Naive B cell (primary cell): ENCODE data around the gene OGDH. TPM values are rescaled to one million over a fixed set of nuclear protein-coding genes. Genes with fewer than 3 reads are reported as not detected.
"Not testable (repeated sequence)": the region's sequence is repeated elsewhere in the genome, so short reads cannot be mapped to it uniquely, and the experiment has no call there.

Experiments used
- ATAC-seq, 2 donors: fragments of 150-1000 bp; cut with Tn5 transposase; 2 replicates each; pipeline ENCODE4 v1.10.0; 2021; ENCODE audit warnings: low read depth in 2 of 2, mild to moderate bottlenecking in 2 of 2, moderate library complexity in 2 of 2
- DNase-seq: peaks from one replicate; pipeline ENCODE4 v3.0.0; 2022
- H3K27ac Mint-ChIP-seq, 6 donors: one replicate each; pipeline ENCODE4 v1.8.0; 2020 to 2022; ENCODE audit warnings: mild to moderate bottlenecking in 6 of 6, mixed read lengths in 6 of 6, moderate library complexity in 5 of 6, inconsistent platforms in 2 of 6
- H3K27me3 Mint-ChIP-seq, 3 donors: one replicate each; pipeline ENCODE4 v1.8.0; 2021 to 2022; ENCODE audit warnings: mixed read lengths in 3 of 3, mild to moderate bottlenecking in 1 of 3
- H3K36me3 Mint-ChIP-seq, 2 donors: one replicate each; pipeline ENCODE4 v1.8.0; 2020 to 2022; ENCODE audit warnings: mixed read lengths in 2 of 2, inconsistent platforms in 1 of 2, mild to moderate bottlenecking in 1 of 2
- H3K4me1 Mint-ChIP-seq, 3 donors: one replicate each; pipeline ENCODE4 v1.8.0; 2020 to 2022; ENCODE audit warnings: mixed read lengths in 3 of 3, inconsistent platforms in 1 of 3, mild to moderate bottlenecking in 1 of 3, moderate library complexity in 1 of 3
- H3K4me3 Mint-ChIP-seq, 8 donors: one replicate each; pipeline ENCODE4 v1.8.0; 2020 to 2022; ENCODE audit warnings: mild to moderate bottlenecking in 8 of 8, mixed read lengths in 8 of 8, moderate library complexity in 8 of 8, inconsistent platforms in 2 of 8
- H3K9me3 Mint-ChIP-seq, 7 donors: one replicate each; pipeline ENCODE4 v1.8.0; 2020 to 2022; ENCODE audit warnings: mixed read lengths in 7 of 7, mild to moderate bottlenecking in 5 of 7, inconsistent platforms in 2 of 7, moderate library complexity in 1 of 7
- polyA plus RNA-seq, 6 donors: library from polyadenylated mRNA; unstranded; fragments of 300-500 nt; fragmentation: Illumina TruSeq; gene quantifications; one replicate each; pipeline ENCODE4 v1.2.3, GENCODE V29; 2021; ENCODE audit warnings: low read depth in 6 of 6

OGDH gene
- polyA plus RNA-seq, 6 donors from 2014 or later: 9.5 to 21.6 (median 20.1) TPM

GRCh38 chr7:44724276-44724675 is 117.8 kb downstream of the OGDH start:
- no peak for DNase-seq
- Mint-ChIP-seq H3K9me3 (peaks cover 0 to 18% (median 11%) of the 10 kb centered on the region in 7 donors), H3K36me3 (no peaks in the 10 kb centered on the region)

DNA sequence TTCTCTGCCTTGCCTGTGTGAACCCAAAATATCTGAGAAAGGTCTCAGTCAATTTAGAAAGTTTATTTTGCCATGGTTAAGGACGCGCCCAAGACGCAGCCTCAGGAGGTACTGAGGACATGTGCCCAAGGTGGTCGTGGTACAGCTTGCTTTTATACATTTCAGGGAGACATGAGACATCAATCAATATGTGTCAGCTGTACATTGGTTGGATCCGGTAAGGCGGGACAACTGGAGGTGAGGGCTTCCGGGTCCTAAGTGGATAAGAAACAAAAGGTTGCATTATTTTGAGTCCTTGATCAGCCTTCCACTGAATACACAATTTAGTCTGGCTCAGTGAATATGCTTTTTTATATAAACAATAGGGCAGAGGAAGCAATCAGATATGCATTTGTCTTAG is 119.8 kb downstream of the OGDH start:
- H3K9me3 Mint-ChIP-seq, H3K27ac Mint-ChIP-seq, ATAC-seq, DNase-seq, H3K36me3 Mint-ChIP-seq, H3K4me3 Mint-ChIP-seq, H3K4me1 Mint-ChIP-seq: not testable (repeated sequence)
- H3K27me3 Mint-ChIP-seq: peaks cover 4 to 18% (median 6%) of the 10 kb centered on the region in 3 donors

More at GRCh38 chr7:44724276-44724675, 117.8 kb downstream of the OGDH start:
- Mint-ChIP-seq H3K4me3 (no peak overlapping the region), H3K4me1 (peaks cover 0 to 5% (median 3%) of the 10 kb centered on the region in 3 donors), H3K27me3 (peaks cover 0 to 15% (median 4%) of the 10 kb centered on the region in 3 donors), H3K27ac (no peak overlapping the region)
- no peak for ATAC-seq

DNA sequence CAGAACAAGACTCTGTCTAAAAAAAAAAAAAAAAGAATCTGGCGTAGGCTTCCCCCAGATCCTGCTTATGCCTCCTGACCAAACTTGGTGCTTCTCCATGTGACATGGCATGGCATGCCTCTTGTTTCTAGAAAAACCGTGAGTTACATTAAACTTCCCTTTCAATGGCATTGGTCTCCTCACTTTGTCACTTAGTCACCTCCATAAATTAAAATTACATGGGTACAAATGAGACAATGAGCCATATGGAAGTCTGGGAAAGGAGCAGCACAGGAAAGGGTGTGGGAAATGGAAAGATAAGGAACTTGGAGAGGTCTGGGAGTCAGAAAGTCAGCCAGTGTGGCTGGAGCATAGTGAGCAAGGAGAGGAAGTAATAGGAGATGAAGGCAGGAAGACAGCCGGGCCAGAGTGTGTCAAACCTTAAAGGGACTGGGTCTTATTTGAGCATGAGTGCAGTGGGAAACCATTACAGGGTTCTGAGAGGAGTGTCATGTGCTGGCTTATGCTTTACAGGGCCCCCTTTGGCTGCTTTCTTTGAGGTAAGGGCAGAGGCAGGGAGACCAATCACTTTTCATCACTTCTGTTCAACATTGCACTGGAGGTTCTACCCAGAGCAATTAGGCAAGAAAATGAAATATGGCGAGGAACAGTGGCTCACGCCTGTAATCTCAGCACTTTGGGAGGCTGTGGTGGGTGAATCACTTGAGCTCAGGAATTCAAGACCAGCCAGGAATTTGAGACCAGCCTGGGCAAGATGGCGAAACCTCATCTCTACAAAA is 120.9 kb downstream of the OGDH start:
- no peak overlapping the region for H3K27ac Mint-ChIP-seq
- H3K36me3 Mint-ChIP-seq: no peaks in the 10 kb centered on the region
- peaks cover 0 to 5% (median 3%) of the 10 kb centered on the region in 3 donors for H3K4me1 Mint-ChIP-seq
- no peak for DNase-seq
- H3K9me3 Mint-ChIP-seq: no peaks in the 10 kb centered on the region
- H3K27me3 Mint-ChIP-seq: peaks cover 4 to 18% (median 6%) of the 10 kb centered on the region in 3 donors
- no peak for ATAC-seq
- peak overlapping the region in 1 of 8 donors; percentile 49 for H3K4me3 Mint-ChIP-seq

DNA sequence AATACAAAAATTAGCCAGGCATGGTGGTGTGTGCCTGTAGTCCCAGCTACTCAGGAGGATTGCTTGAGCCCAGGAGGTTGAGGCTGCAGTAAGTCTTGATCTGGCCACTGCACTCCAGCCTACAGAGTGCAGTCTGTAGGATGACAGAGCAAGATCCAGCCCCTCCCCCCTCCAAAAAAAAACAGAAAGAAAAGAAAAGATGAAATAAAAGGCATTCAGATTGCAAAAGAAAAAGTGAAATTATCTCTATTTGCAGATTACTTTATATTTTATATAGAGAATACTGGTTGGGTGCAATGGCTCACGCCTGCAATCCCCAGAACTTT is 121.5 kb downstream of the OGDH start:
- no peaks in the 10 kb centered on the region for H3K36me3 Mint-ChIP-seq
- peaks cover 0 to 5% (median 3%) of the 10 kb centered on the region in 3 donors for H3K4me1 Mint-ChIP-seq
- DNase-seq: no peak
- H3K4me3 Mint-ChIP-seq: no peak overlapping the region
- H3K9me3 Mint-ChIP-seq: no peaks in the 10 kb centered on the region
- ATAC-seq: no peak
- no peak overlapping the region for H3K27ac Mint-ChIP-seq
- peaks cover 4 to 18% (median 6%) of the 10 kb centered on the region in 3 donors for H3K27me3 Mint-ChIP-seq

GRCh38 chr7:44729949-44730590 is 123.6 kb downstream of the OGDH start:
- Mint-ChIP-seq H3K27ac (no peak overlapping the region), H3K4me3 (no peak overlapping the region), H3K27me3 (peaks cover 4 to 18% (median 6%) of the 10 kb centered on the region in 3 donors), H3K4me1 (peaks cover 0 to 5% (median 3%) of the 10 kb centered on the region in 3 donors), H3K36me3 (no peaks in the 10 kb centered on the region), H3K9me3 (no peaks in the 10 kb centered on the region)
- DNase-seq (no peak), ATAC-seq (no peak)

- not testable (repeated sequence) for H3K4me3 Mint-ChIP-seq, H3K4me1 Mint-ChIP-seq, ATAC-seq, DNase-seq, H3K36me3 Mint-ChIP-seq, H3K27ac Mint-ChIP-seq, H3K9me3 Mint-ChIP-seq, H3K27me3 Mint-ChIP-seq
These were observed 126.5 kb downstream of the OGDH start for GRCh38 chr7:44732971-44733370.

DNA sequence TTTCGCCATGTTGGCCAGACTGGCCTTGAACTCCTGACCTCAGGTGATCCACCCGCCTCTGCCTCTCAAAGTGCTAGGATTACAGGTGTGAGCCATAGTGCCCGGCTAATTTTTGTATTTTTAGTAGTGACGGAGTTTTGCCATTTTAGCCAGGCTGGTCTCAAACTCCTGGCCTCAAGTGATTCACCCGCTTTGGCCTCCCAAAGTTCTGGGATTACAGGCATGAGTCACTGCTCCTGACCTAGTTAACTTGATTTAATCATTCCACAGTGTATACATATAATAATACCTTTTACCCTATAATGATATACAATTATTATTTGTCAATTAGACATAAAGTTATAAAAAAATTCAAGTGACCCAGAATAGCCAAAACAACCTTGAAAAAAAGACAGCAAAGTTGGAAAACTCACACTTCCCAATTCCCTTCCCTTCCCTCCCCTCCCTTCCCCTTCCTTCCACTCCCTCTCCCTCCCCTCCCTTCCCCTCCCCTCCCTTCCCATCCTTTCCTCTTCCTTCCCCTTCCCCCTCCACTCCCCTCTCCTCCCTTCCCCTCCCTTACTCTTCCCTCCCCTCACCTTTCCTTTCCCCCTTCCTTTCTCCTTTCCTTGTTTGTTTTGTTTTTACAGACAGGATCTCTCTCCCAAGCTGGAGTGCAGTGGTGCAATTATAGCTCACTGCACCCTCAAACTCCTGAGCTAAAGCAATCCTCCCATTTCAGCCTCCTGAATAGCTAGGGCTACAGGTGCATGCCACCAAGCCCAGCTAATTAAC is 127.5 kb downstream of the OGDH start:
- no peaks in the 10 kb centered on the region for H3K36me3 Mint-ChIP-seq
- H3K4me3 Mint-ChIP-seq: no peak overlapping the region
- peaks cover 0 to 2% (median 0%) of the 10 kb centered on the region in 7 donors for H3K9me3 Mint-ChIP-seq
- H3K4me1 Mint-ChIP-seq: peaks cover 0 to 5% (median 4%) of the 10 kb centered on the region in 3 donors
- DNase-seq (no peak), ATAC-seq (no peak)
- H3K27me3 Mint-ChIP-seq: peaks cover 3 to 6% (median 4%) of the 10 kb centered on the region in 3 donors
- no peak overlapping the region for H3K27ac Mint-ChIP-seq

- H3K27ac Mint-ChIP-seq: peak overlapping the region in 4 of 6 donors; percentile 6 to 47 (median 13)
These were observed 129.2 kb downstream of the OGDH start for GRCh38 chr7:44735403-44736165.

GRCh38 chr7:44736896-44737295 is 130.5 kb downstream of the OGDH start:
- Mint-ChIP-seq H3K4me3 (no peak overlapping the region), H3K9me3 (peaks cover 0 to 2% (median 0%) of the 10 kb centered on the region in 7 donors), H3K36me3 (no peaks in the 10 kb centered on the region), H3K27me3 (peaks cover 0 to 4% (median 0%) of the 10 kb centered on the region in 3 donors), H3K27ac (peak overlapping the region in 3 of 6 donors; percentile 37 to 60 (median 59)), H3K4me1 (peaks cover 2 to 5% (median 4%) of the 10 kb centered on the region in 3 donors)
- no peak for DNase-seq
- no peak for ATAC-seq

More at GRCh38 chr7:44735403-44736165, 129.2 kb downstream of the OGDH start:
- peaks cover 0 to 5% (median 4%) of the 10 kb centered on the region in 3 donors for H3K4me1 Mint-ChIP-seq
- no peak for ATAC-seq
- H3K36me3 Mint-ChIP-seq: no peaks in the 10 kb centered on the region
- no peak for DNase-seq
- peaks cover 0 to 4% (median 0%) of the 10 kb centered on the region in 3 donors for H3K27me3 Mint-ChIP-seq
- H3K9me3 Mint-ChIP-seq: peaks cover 0 to 2% (median 0%) of the 10 kb centered on the region in 7 donors
- H3K4me3 Mint-ChIP-seq: peak overlapping the region in 1 of 8 donors; percentile 30

DNA sequence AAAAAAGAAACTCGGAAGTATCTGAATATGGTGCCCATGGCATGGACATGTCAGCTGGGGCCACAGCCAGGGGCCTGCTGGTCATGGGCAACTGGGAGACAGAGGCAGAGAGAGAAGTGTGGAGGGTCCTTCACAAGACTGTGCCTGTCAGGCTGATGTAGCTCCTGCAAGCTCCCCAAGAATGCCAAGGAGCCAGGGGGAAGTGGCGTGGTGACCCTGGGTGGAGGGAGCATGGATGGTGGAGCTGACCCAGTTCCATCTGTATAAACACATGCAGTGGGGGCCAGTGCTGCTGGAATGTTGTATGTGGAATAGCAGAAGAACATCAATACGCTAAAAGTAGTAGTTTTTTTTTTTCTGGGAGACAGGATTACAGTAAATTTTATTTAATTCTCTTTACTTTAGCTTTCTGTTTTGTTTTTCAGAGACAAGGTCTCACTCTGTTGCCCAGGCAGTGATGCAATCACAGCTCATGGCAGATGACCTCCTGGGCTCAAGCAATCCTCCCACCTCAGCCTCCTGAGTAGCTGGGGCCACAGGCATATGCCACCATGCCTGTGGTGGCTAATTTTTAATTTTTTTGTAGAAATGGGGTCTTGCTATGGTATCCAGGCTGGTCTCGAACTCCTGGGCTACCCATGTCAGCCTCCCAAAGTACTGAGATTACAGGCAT is 131.8 kb downstream of the OGDH start:
- H3K4me3 Mint-ChIP-seq: no peak overlapping the region
- no peak for ATAC-seq
- H3K36me3 Mint-ChIP-seq: no peaks in the 10 kb centered on the region
- peaks cover 6 to 13% (median 11%) of the 10 kb centered on the region in 3 donors for H3K4me1 Mint-ChIP-seq
- no peak for DNase-seq
- peaks cover 0 to 4% (median 0%) of the 10 kb centered on the region in 3 donors for H3K27me3 Mint-ChIP-seq
- peaks cover 0 to 2% (median 0%) of the 10 kb centered on the region in 7 donors for H3K9me3 Mint-ChIP-seq
- H3K27ac Mint-ChIP-seq: peak overlapping the region in 1 of 6 donors; percentile 45

DNA sequence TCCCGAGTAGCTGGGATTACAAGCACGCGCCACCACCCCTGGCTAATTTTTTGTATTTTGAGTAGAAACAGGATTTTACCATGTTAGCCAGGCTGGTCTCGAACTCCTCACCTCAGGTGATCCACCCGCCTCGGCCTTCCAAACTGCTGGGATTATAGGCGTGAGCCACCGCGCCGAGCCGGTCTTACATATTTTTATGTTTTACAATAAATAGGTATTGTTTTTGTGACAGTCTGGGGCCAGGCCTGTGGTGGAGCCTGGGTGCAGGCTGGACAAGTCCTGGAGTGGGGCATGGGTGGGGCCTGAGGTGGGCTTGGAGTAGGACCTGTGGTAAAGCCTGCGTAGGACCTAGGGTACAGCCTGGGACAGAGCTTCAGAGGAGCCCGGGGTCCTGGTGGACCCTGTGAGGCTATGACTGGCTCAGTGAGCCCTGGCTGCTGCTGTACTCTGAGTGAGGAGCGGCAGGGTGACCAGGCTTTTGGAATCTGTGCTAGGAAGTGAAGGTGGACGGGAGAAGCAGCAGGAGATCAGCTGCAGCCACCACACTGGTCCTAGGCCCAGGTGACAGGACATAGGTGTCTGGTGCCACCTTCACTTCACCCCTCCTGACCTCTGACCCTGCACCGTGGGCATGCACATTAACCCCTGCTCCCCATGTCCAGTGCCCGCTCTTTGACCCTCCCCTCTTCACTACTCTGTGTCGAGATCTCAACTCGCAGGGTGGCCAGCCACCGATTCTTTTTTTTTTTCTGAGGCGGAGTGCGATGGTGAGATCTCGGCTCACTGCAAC is 132.6 kb downstream of the OGDH start:
- peaks cover 15 to 18% (median 17%) of the 10 kb centered on the region in 3 donors for H3K4me1 Mint-ChIP-seq
- H3K4me3 Mint-ChIP-seq: no peak overlapping the region
- no peak for ATAC-seq
- peaks cover 0 to 4% (median 0%) of the 10 kb centered on the region in 3 donors for H3K27me3 Mint-ChIP-seq
- H3K27ac Mint-ChIP-seq: peak overlapping the region in 2 of 6 donors; percentile 78 to 93
- peaks cover 0 to 2% (median 0%) of the 10 kb centered on the region in 7 donors for H3K9me3 Mint-ChIP-seq
- H3K36me3 Mint-ChIP-seq: no peaks in the 10 kb centered on the region
- no peak for DNase-seq
